ENCODE results near the gene ZNF419. TPM values are rescaled to one million over a fixed set of nuclear protein-coding genes. Genes with fewer than 3 reads are reported as not detected.

ZNF419 gene
- total and polyA plus RNA-seq, 2 of the 4 experiments (the other 2 are of a cell fraction): 6.4 to 20.3 TPM

DNA sequence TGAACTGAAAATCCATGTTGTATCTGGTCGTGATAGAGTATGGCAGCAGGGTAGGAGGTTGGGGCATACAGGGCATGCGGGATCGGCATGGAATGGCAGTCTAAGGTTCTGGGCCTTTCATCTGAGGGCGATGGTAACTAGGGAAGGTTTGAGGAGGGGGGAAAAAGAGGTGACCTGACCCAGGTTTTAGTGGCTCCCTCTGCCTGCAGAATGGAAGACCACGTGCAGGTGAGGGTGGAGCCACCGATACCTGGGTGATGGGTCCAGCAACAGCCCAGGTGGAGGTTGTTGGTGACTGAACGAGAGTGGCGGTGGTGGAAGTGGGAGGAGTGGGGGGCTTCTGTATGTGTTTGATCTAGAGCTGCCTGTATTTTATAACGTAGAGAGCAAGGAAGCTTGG lies 48.6 kb upstream of the ZNF419 start:
- H3K36me3 ChIP-seq (ENCODE audit: control insufficient read depth, insufficient read depth, low read length): peaks cover 18% of the 10 kb centered on the region
- H3K14ac ChIP-seq (replicated peaks; ENCODE audit: low read depth, low read length): no peak overlapping the region
- H2BK20ac ChIP-seq (ENCODE audit: low read depth, low read length): no peak overlapping the region
- H3K9me3 ChIP-seq (ENCODE audit: control insufficient read depth, insufficient read depth, low read length): peaks cover 11% of the 10 kb centered on the region
- H3K27ac ChIP-seq (ENCODE audit: insufficient read depth, low read length): no peak overlapping the region
- H3K4me2 ChIP-seq (ENCODE audit: low read depth, low read length): no peak overlapping the region
- H3K4ac ChIP-seq (ENCODE audit: low read depth, low read length): no peak overlapping the region
- no peak overlapping the region for H3K4me3 ChIP-seq (ENCODE audit: insufficient read depth, low read depth, low read length)
- no peak overlapping the region for H2AK5ac ChIP-seq (ENCODE audit: low read depth, low read length)
- TF ChIP-seq RCOR1 (IDR thresholded peaks at IDR 0.05; ENCODE audit: insufficient replicate concordance, low read length) (no peak), RAD21 (IDR thresholded peaks at IDR 0.05; ENCODE audit: low read length) (no peak), BHLHE40 (IDR thresholded peaks at IDR 0.05; ENCODE audit: low read depth, low read length) (no peak), RFX5 (IDR thresholded peaks at IDR 0.05; ENCODE audit: low read depth, low read length) (no peak), CEBPB (IDR thresholded peaks at IDR 0.05; ENCODE audit: low read depth, low read length) (no peak), MXI1 (IDR thresholded peaks at IDR 0.05; ENCODE audit: borderline replicate concordance, low read depth, low read length) (no peak), MAFK (IDR thresholded peaks at IDR 0.05; ENCODE audit: low read depth, low read length) (no peak)
- TF ChIP-seq, protein P1, sequence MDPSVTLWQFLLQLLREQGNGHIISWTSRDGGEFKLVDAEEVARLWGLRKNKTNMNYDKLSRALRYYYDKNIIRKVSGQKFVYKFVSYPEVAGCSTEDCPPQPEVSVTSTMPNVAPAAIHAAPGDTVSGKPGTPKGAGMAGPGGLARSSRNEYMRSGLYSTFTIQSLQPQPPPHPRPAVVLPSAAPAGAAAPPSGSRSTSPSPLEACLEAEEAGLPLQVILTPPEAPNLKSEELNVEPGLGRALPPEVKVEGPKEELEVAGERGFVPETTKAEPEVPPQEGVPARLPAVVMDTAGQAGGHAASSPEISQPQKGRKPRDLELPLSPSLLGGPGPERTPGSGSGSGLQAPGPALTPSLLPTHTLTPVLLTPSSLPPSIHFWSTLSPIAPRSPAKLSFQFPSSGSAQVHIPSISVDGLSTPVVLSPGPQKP (IDR thresholded peaks at IDR 0.05; ENCODE audit: borderline replicate concordance, low read depth, low read length): no peak
- TF ChIP-seq, protein P2, sequence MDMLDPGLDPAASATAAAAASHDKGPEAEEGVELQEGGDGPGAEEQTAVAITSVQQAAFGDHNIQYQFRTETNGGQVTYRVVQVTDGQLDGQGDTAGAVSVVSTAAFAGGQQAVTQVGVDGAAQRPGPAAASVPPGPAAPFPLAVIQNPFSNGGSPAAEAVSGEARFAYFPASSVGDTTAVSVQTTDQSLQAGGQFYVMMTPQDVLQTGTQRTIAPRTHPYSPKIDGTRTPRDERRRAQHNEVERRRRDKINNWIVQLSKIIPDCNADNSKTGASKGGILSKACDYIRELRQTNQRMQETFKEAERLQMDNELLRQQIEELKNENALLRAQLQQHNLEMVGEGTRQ (IDR thresholded peaks at IDR 0.05; ENCODE audit: low read depth, low read length): no peak
- H2BK15ac ChIP-seq (ENCODE audit: low read depth, low read length): no peak overlapping the region
- in situ Hi-C loops (cut with MboI; ENCODE audit: low sequenced_read_pairs) (no loop called here), dilution Hi-C loops (cut with HindIII; ENCODE audit: low sequenced_read_pairs, unreplicated experiment) (no loop called here), intact Hi-C loops (cut with micrococcal nuclease) (no loop called here)
- BruUV-seq (replicated peaks): no TSS peak
- DNase-seq (no peak), ATAC-seq (ENCODE audit: low read depth) (no peak)
- CTCF ChIA-PET: no interaction called here
- no peak overlapping the region for H3K18ac ChIP-seq (ENCODE audit: low read depth, low read length)
- no peak overlapping the region for H2BK5ac ChIP-seq (ENCODE audit: low read depth, low read length, poor library complexity, severe bottlenecking)
- no peak overlapping the region for H4K91ac ChIP-seq (ENCODE audit: insufficient read depth, low read depth, low read length)
- POLR2A ChIA-PET (ENCODE audit: unreplicated experiment): no interaction called here
- H4K20me1 ChIP-seq (ENCODE audit: insufficient read depth, low read length): no peaks in the 10 kb centered on the region; the same call in 1 of the 2 replicates
- H3K27me3 ChIP-seq (ENCODE audit: control insufficient read depth, insufficient read depth, low read length): no peaks in the 10 kb centered on the region
- H3K9me1 ChIP-seq (ENCODE audit: insufficient read depth, low read length): 0 out of 2 replicates have a peak, but pooled peaks cover 7% of the 10 kb centered on the region
- no peak overlapping the region for H2AFZ ChIP-seq (replicated peaks; ENCODE audit: low read length, poor library complexity)
- peaks cover 2% of the 10 kb centered on the region; the same call in 1 of the 2 replicates for H3K4me1 ChIP-seq (ENCODE audit: control insufficient read depth, insufficient read depth, low read length)
- H3K56ac ChIP-seq (ENCODE audit: extremely low read depth, insufficient read depth, low read length): no peak overlapping the region
- no peak overlapping the region for H3K9ac ChIP-seq (ENCODE audit: low read depth, low read length)
- H2AK9ac ChIP-seq (replicated peaks; ENCODE audit: low read depth, low read length, poor library complexity): no peak overlapping the region
- WGBS, 2 experiments (ENCODE audit: extremely low coverage in 2 of 2, insufficient read length in 1 of 2): 92% methylated on average over 5 of the region's 9 CpGs; no CpG with 5 or more reads in 1 of the 2 experiments
- no peak overlapping the region for H4K8ac ChIP-seq (ENCODE audit: low read depth in 2 of 2, low read length in 2 of 2)
- no peak overlapping the region for H3K23ac ChIP-seq (ENCODE audit: low read depth, low read length)
- peaks cover 32 to 68% of the 10 kb centered on the region in 2 experiments for H3K79me1 ChIP-seq (ENCODE audit: low read depth in 1 of 2, low read length in 2 of 2)
- no peak overlapping the region for H2BK120ac ChIP-seq (ENCODE audit: low read depth, low read length)
- no peak overlapping the region for H4K5ac ChIP-seq (ENCODE audit: low read depth, low read length)

Measured in IMR-90 (cell line).